ENCODE measurements around the gene NFATC2IP. TPM values are rescaled to one million over a fixed set of nuclear protein-coding genes. Genes with fewer than 3 reads are reported as not detected.
"Not testable (repeated sequence)": the region's sequence is repeated elsewhere in the genome, so short reads cannot be mapped to it uniquely, and the experiment has no call there.

NFATC2IP gene
- total and polyA plus RNA-seq, 2 of the 8 experiments (the other 6 are each of a cell fraction or from before 2014, with no cell fraction given) = 54.4 to 71.5 TPM

DNA sequence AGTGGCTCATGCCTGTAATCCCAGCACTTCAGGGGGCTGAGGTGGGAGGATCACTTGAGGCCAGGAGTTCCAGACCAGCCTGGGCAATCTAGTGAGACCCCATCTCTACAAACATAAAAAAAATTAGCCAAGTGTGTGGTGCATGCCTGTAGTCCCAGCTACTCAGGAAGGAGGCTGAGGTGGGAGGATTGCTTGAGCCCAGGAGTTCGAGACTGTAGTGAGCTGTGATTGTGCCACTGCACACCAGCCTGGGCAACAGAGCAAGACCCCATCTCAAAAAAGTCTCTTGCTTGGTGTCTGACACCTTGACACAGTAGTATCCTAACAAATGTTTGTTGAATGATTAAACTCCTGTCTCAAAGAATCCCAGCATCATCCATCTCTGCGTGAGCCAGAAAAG lies 19.0 kb downstream of the NFATC2IP start:
- H3K4me3 ChIP-seq (ENCODE audit: extremely low read depth in 1 of 4, insufficient read depth in 2 of 4, low read depth in 3 of 4, low read length in 4 of 4); H4K5ac ChIP-seq (ENCODE audit: insufficient read length, low read depth, low read length); H3K79me2 ChIP-seq (ENCODE audit: control insufficient read depth in 1 of 2, insufficient read depth in 2 of 2, low read length in 2 of 2); H2BK12ac ChIP-seq (ENCODE audit: low read depth, low read length); H4K8ac ChIP-seq (ENCODE audit: extremely low read depth, insufficient read depth, low read length); H2BK15ac ChIP-seq (ENCODE audit: low read length); H4K20me1 ChIP-seq (replicated peaks in 1 of 2; ENCODE audit: control insufficient read depth in 1 of 2, insufficient read depth in 2 of 2, low read length in 2 of 2); H2AK5ac ChIP-seq (ENCODE audit: low read depth, low read length); H3K9me3 ChIP-seq (ENCODE audit: insufficient read depth in 2 of 2, low read depth in 1 of 2, low read length in 1 of 2); DNase-seq (ENCODE audit: low read depth in 1 of 2, low spot score in 2 of 2); H3K4me2 ChIP-seq (ENCODE audit: insufficient read depth in 1 of 2, low read depth in 2 of 2, low read length in 2 of 2); H3K56ac ChIP-seq (replicated peaks; ENCODE audit: insufficient read length, low read depth, low read length); H3K14ac ChIP-seq (ENCODE audit: insufficient read length); H3K23ac ChIP-seq (ENCODE audit: insufficient read length); H3K9ac ChIP-seq (replicated peaks in 1 of 4; ENCODE audit: extremely low read depth in 1 of 4, low read depth in 3 of 4, low read length in 3 of 4); H3K4me1 ChIP-seq (replicated peaks in 1 of 4; ENCODE audit: control insufficient read depth in 3 of 4, insufficient read depth in 4 of 4, low read length in 3 of 4); H3K4ac ChIP-seq (replicated peaks; ENCODE audit: insufficient read length, low read depth, low read length); H2BK120ac ChIP-seq (replicated peaks; ENCODE audit: low read depth, low read length); H3K18ac ChIP-seq (ENCODE audit: extremely low read depth, low read length); FAIRE-seq; H3K23me2 ChIP-seq (ENCODE audit: low read depth, low read length); H2BK20ac ChIP-seq (ENCODE audit: low read length); H3K79me1 ChIP-seq (ENCODE audit: low read depth, low read length); H4K91ac ChIP-seq (replicated peaks; ENCODE audit: insufficient read length, low read length); H3K27me3 ChIP-seq (replicated peaks in 1 of 4; ENCODE audit: control insufficient read depth in 3 of 4, extremely low read depth in 1 of 4, insufficient read depth in 3 of 4, low read length in 3 of 4); H2BK5ac ChIP-seq (ENCODE audit: low read depth, low read length); H3K36me3 ChIP-seq (ENCODE audit: control insufficient read depth in 2 of 4, insufficient read depth in 4 of 4, low read length in 3 of 4); H3K27ac ChIP-seq (ENCODE audit: low read depth, low read length); H2AFZ ChIP-seq (ENCODE audit: low read length): not testable (repeated sequence)
- WGBS, 2 experiments (ENCODE audit: extremely low coverage in 1 of 2, insufficient coverage in 1 of 2, insufficient read length in 1 of 2, insufficient replicate concordance in 2 of 2, low coverage in 1 of 2, low lambda C conversion rate in 2 of 2, missing lambda C conversion rate in 1 of 2) = 79% methylated on average over 2 of the region's 2 CpGs; no CpG with 5 or more reads in 1 of the 2 experiments
- CTCF ChIA-PET (ENCODE audit: partially characterized antibody) = interaction anchor here (2.1 to 3.3 kb wide), 2 partner anchors 8 to 11 kb away, joined by 13 to 14 read pairs; no protein-coding TSS in a partner anchor
- POLR2A ChIA-PET (ENCODE audit: partially characterized antibody) = interaction anchor here (0.5 kb wide), 1 partner anchor 99 kb away, joined by 3 read pairs; no protein-coding TSS in a partner anchor

Data from H1 (cell line).